Measurements from ENCODE around the gene TERT. TPM values are rescaled to one million over a fixed set of nuclear protein-coding genes. Genes with fewer than 3 reads are reported as not detected.
"Not testable (repeated sequence)": the region's sequence is repeated elsewhere in the genome, so short reads cannot be mapped to it uniquely, and the experiment has no call there.

The TERT gene
- total and polyA plus RNA-seq, 12 donors = 0.29 TPM; not detected in 11

DNA sequence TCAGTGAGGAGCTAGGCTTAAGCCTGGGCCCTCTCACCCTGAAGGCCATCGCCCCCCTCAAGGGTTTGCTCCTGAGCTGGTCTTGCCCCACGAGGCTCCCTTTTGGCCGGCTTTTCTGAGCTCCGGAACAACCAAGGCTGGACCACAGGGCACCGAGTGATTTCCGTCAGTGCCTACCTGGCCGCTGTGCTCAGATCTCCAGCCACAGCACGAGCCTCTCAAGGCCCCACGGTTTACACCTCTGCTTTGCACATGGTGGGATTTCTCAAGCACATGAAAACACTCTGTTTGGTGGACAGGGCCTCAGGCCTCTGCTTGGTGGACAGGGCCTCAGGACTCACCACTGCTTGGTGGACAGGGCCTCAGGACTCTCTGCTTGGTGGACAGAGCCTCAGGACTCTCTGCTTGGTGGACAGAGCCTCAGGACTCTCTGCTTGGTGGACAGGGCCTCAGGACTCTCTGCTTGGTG is 34.3 kb upstream of the TERT start:
- Histone ChIP-seq H3K36me3 (replicated peaks in 1 of 2) (peaks cover 0 to 51% of the 10 kb centered on the region in 2 donors), H3K27me3 (no peaks in the 10 kb centered on the region), H3K27ac (no peak overlapping the region), H3K9me3 (replicated peaks in 1 of 3) (no peaks in the 10 kb centered on the region), H3K4me3 (no peak overlapping the region), H3K4me1 (replicated peaks in 1 of 2) (no peaks in the 10 kb centered on the region)
- 95 to 99% (median 97%) methylated on average over 8 to 9 of the region's 9 CpGs for WGBS, 4 donors
- intact Hi-C loops (cut with DNase I) = no loop called here
- DNase-seq = no peak
- TF ChIP-seq, protein P1, sequence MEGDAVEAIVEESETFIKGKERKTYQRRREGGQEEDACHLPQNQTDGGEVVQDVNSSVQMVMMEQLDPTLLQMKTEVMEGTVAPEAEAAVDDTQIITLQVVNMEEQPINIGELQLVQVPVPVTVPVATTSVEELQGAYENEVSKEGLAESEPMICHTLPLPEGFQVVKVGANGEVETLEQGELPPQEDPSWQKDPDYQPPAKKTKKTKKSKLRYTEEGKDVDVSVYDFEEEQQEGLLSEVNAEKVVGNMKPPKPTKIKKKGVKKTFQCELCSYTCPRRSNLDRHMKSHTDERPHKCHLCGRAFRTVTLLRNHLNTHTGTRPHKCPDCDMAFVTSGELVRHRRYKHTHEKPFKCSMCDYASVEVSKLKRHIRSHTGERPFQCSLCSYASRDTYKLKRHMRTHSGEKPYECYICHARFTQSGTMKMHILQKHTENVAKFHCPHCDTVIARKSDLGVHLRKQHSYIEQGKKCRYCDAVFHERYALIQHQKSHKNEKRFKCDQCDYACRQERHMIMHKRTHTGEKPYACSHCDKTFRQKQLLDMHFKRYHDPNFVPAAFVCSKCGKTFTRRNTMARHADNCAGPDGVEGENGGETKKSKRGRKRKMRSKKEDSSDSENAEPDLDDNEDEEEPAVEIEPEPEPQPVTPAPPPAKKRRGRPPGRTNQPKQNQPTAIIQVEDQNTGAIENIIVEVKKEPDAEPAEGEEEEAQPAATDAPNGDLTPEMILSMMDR (IDR thresholded peaks at IDR 0.05) = no peak
- no peak for TF ChIP-seq POLR2A (IDR thresholded peaks at IDR 0.05)

DNA sequence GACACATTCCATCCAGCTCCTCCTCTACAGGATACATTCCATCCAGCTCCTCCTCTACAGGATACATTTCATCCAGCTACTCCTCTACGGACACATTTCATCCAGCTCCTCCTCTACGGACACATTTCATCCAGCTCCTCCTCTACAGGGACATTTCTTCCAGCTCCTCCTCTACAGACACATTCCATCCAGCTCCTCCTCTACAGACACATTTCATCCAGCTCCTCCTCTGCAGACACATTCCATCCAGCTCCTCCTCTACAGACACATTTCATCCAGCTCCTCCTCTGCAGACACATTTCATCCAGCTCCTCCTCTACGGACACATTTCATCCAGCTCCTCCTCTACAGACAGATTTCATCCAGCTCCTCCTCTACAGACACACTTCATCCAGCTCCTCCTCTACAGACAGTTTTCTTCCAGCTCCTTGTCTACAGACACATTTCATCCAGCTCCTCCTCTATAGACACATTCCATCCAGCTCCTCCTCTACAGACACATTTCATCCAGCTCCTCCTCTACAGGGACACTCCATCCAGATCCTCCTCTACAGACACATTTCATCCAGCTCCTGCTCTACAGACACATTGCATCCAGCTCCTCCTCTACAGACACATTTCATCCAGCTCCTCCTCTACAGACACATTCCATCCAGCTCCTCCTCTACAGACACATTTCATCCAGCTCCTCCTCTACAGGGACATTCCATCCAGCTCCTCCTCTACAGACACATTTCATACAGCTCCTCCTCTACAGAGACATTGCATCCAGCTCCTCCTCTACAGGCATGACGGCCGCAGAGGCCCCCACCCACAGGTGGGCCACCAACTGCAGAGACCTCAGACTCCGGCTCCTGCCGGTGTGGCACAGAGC is 33.6 kb upstream of the TERT start:
- 84 to 94% (median 88%) methylated on average over 7 of the region's 7 CpGs for WGBS, 4 donors
- H3K4me3 ChIP-seq; DNase-seq; intact Hi-C loops (cut with DNase I); H3K9me3 ChIP-seq (replicated peaks in 1 of 3); H3K4me1 ChIP-seq (replicated peaks in 1 of 2); H3K27me3 ChIP-seq: not testable (repeated sequence)
- Histone ChIP-seq H3K36me3 (replicated peaks in 1 of 2) (peaks cover 0 to 51% of the 10 kb centered on the region in 2 donors), H3K27ac (peak overlapping the region in 1 of 5 donors; percentile 58)

DNA sequence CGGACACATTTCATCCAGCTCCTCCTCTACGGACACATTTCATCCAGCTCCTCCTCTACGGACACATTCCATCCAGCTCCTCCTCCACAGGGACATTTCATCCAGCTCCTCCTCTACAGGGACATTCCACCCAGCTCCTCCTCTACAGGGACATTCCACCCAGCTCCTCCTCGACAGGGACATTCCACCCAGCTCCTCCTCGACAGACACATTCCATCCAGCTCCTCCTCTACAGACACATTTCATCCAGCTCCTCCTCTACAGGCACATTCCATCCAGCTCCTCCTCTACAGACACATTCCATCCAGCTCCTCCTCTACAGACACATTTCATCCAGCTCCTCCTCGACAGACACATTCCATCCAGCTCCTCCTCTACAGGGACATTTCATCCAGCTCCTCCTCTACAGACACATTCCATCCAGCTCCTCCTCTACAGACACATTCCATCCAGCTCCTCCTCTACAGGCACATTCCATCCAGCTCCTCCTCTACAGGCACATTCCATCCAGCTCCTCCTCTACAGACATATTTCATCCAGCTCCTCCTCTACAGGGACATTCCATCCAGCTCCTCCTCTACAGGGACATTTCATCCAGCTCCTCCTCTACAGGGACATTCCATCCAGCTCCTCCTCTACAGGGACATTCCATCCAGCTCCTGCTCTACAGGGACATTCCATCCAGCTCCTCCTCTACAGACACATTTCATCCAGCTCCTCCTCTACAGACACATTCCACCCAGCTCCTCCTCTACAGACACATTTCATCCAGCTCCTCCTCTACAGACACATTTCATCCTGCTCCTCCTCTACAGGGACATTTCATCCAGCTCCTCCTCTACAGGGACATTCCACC is 32.3 kb upstream of the TERT start:
- intact Hi-C loops (cut with DNase I); H3K4me3 ChIP-seq; H3K4me1 ChIP-seq (replicated peaks in 1 of 2); H3K9me3 ChIP-seq (replicated peaks in 1 of 3); H3K27me3 ChIP-seq: not testable (repeated sequence)
- Histone ChIP-seq H3K27ac (peak overlapping the region in 1 of 5 donors; percentile 46), H3K36me3 (replicated peaks in 1 of 2) (peaks cover 0 to 55% of the 10 kb centered on the region in 2 donors)
- 55 to 79% (median 70%) methylated on average over 6 of the region's 6 CpGs for WGBS, 4 donors
- peak in 3 of 7 donors; percentile 15 to 33 (median 22) for DNase-seq

DNA sequence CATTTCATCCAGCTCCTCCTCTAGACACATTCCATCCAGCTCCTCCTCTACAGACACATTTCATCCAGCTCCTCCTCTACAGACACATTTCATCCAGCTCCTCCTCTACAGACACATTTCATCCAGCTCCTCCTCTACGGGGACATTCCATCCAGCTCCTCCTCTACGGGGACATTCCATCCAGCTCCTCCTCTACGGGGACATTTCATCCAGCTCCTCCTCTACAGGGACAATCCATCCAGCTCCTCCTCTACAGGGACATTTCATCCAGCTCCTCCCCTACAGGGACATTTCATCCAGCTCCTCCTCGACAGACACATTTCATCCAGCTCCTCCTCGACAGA is 31.6 kb upstream of the TERT start:
- H3K27me3 ChIP-seq; H3K4me3 ChIP-seq; H3K4me1 ChIP-seq (replicated peaks in 1 of 2); intact Hi-C loops (cut with DNase I); H3K9me3 ChIP-seq (replicated peaks in 1 of 3): not testable (repeated sequence)
- Histone ChIP-seq H3K27ac (peak overlapping the region in 1 of 5 donors; percentile 46), H3K36me3 (replicated peaks in 1 of 2) (peaks cover 0 to 55% of the 10 kb centered on the region in 2 donors)
- DNase-seq = peak in 2 of 7 donors; percentile 11 to 39
- 71 to 86% (median 84%) methylated on average over 5 of the region's 5 CpGs for whole genome bisulfite sequencing, 4 donors

DNA sequence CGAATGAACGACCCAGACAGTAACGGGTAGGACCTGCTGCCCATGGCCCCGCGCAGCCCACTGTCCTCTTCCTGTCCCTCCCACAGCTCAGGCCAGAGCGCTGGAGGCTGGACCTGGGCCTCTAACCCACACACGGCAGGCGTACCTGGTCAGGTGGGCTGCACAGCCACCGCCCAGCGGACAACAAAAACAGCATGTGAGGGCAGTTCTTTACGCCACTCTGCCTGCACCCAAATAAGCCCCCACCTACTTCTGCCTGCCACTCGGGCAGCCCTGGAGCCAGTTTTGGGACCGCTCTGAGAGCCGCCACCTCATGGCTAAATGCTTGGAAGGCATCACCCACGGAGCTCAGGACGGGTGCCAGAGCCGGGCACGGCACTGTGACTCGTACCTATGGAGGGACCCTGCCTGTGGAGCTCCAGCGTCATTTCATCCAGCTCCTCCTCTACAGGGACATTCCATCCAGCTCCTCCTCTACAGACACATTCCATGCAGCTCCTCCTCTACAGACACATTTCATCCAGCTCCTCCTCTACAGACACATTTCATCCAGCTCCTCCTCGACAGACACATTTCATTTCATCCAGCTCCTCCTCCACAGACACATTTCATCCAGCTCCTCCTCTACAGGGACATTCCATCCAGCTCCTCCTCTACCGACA is 31.1 kb upstream of the TERT start:
- Histone ChIP-seq H3K9me3 (replicated peaks in 1 of 3) (no peaks in the 10 kb centered on the region), H3K36me3 (replicated peaks in 1 of 2) (peaks cover 0 to 55% of the 10 kb centered on the region in 2 donors), H3K4me1 (replicated peaks in 1 of 2) (no peaks in the 10 kb centered on the region), H3K27ac (peak overlapping the region in 1 of 5 donors; percentile 46), H3K27me3 (no peaks in the 10 kb centered on the region), H3K4me3 (no peak overlapping the region)
- no peak for TF ChIP-seq POLR2A (IDR thresholded peaks at IDR 0.05)
- TF ChIP-seq, protein P1 (IDR thresholded peaks at IDR 0.05) = no peak
- DNase-seq = peak in 2 of 7 donors; percentile 21 to 39
- WGBS, 4 donors = 84 to 88% (median 85%) methylated on average over 18 to 22 of the region's 22 CpGs
- intact Hi-C loops (cut with DNase I) = no loop called here
